VCaP (cell line): ENCODE data around the gene CCDC14.
"Not testable (repeated sequence)": the region's sequence is repeated elsewhere in the genome, so short reads cannot be mapped to it uniquely, and the experiment has no call there.

Source experiments
- H3K27ac ChIP-seq: fragments of 450-650 bp; 2 replicates; pipeline ENCODE4 v1.5.1; 2017
- CTCF ChIP-seq: fragments of 450-650 bp; conservative IDR thresholded peaks from 2 replicates; pipeline ENCODE4 v1.5.1; 2017; ENCODE audit warnings: mild to moderate bottlenecking, moderate library complexity

CCDC14 gene

GRCh38 chr3:123960781-123961507 lies at the start of gene CCDC14:
TSS of gene CCDC14 (minus strand) at chr3:123961229. CDS start at chr3:123961173, 56 bp downstream.
- H3K27ac ChIP-seq: peak within 1 kb of the TSS; percentile 85
- no peak for TF ChIP-seq CTCF

- not testable (repeated sequence) for H3K27ac ChIP-seq
These were observed 47.3 kb upstream of the CCDC14 start for GRCh38 chr3:124008321-124008720.

- no peak for TF ChIP-seq CTCF
These were observed 46.2 kb upstream of the CCDC14 start for GRCh38 chr3:124007186-124007585.

GRCh38 chr3:124002405-124003079 lies 41.5 kb upstream of the CCDC14 start:
- H3K27ac ChIP-seq: not testable (repeated sequence)

More at GRCh38 chr3:124007186-124007585, 46.2 kb upstream of the CCDC14 start:
- no peak overlapping the region for H3K27ac ChIP-seq

- not testable (repeated sequence) for H3K27ac ChIP-seq
These were observed 40.3 kb upstream of the CCDC14 start for GRCh38 chr3:124001366-124001765.

- no peak overlapping the region for H3K27ac ChIP-seq
- TF ChIP-seq CTCF: no peak
These were observed 36.5 kb upstream of the CCDC14 start for GRCh38 chr3:123997543-123997942.

GRCh38 chr3:123993818-123994217 lies 32.8 kb upstream of the CCDC14 start:
- no peak for TF ChIP-seq CTCF
- no peak overlapping the region for H3K27ac ChIP-seq

GRCh38 chr3:123991730-123992588 lies 30.9 kb upstream of the CCDC14 start, which contains the start of gene ROPN1:
TSS of gene ROPN1 (minus strand) at chr3:123992124. CDS start at chr3:123980481, 11,643 bp downstream.
- not testable (repeated sequence) for H3K27ac ChIP-seq

- H3K27ac ChIP-seq: no peak overlapping the region
- no peak for TF ChIP-seq CTCF
These were observed 25.4 kb upstream of the CCDC14 start for GRCh38 chr3:123986427-123986826.
